HL-60 (cell line): Measurements from ENCODE around the gene STK17A.
A peak's percentile ranks its signal among the peaks of the same experiment; 100 is the strongest.

Experiments
- DNase-seq, 2 experiments: peaks; one replicate each; pipeline ENCODE4 v3.0.0-alpha.2; 2010 to 2020; ENCODE audit warnings: low read depth in 1 of 2, low spot score in 1 of 2
- H3K27ac ChIP-seq: fragments of 250-450 bp; sonication (Bioruptor Pico); replicated peaks from 2 replicates; pipeline ENCODE4 v1.5.1; 2020; ENCODE audit warnings: mild to moderate bottlenecking, moderate library complexity
- H3K27me3 ChIP-seq: fragments of 250-450 bp; sonication (Bioruptor Pico); 2 replicates; pipeline ENCODE4 v1.5.1; 2021; ENCODE audit warnings: mild to moderate bottlenecking, moderate library complexity; ENCODE audit not compliant: insufficient read depth, poor library complexity, severe bottlenecking
- H3K4me3 ChIP-seq: replicated peaks from 2 replicates; pipeline ENCODE4 v1.5.1; 2011; ENCODE audit warnings: mild to moderate bottlenecking, control low read depth, low read length; ENCODE audit not compliant: insufficient read depth
- GABPA ChIP-seq: IDR thresholded peaks from 2 replicates; pipeline ENCODE4 v1.6.1; 2012; ENCODE audit warnings: low read depth
- POLR2AphosphoS5 ChIP-seq: IDR thresholded peaks from 2 replicates; pipeline ENCODE4 v1.6.1; 2012; ENCODE audit warnings: low read depth
- SPI1 ChIP-seq: IDR thresholded peaks from 2 replicates; pipeline ENCODE4 v1.6.1; 2012; ENCODE audit warnings: low read depth, mild to moderate bottlenecking, borderline replicate concordance
- TF ChIP-seq, protein P1 (sequence below): IDR thresholded peaks from one replicate; pipeline ENCODE4 v1.5.1; 2011; ENCODE audit warnings: low read length, control low read depth, inconsistent platforms; ENCODE audit not compliant: insufficient read depth
- TF ChIP-seq, protein P2 (sequence below): IDR thresholded peaks from 2 replicates; pipeline ENCODE4 v1.6.1; 2012; ENCODE audit warnings: low read depth; ENCODE audit not compliant: insufficient replicate concordance

Gene STK17A

DNA sequence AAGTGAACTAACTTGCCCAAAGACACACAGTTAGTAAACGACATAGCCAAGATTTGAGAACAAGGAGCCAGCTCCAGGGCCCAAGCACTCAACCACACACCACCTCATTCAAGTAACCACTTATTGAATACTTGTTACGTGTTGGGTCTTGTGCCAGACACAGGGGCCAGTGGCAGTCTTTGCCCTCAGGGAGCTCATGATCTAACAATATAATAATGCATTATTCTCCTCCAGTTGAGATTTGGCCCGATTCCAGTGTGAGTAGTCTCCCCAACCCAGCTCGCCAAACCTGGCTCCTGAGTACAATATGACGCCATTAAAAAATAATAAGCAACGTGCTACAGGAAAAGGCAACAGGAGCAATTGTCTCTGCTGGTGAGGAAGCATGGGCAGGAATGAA, 14.4 kb upstream of the STK17A start:
- Histone ChIP-seq H3K27me3 (no peaks in the 10 kb centered on the region), H3K4me3 (no peak overlapping the region), H3K27ac (no peak overlapping the region)
- DNase-seq: no peak
- TF ChIP-seq POLR2AphosphoS5 (no peak), GABPA (no peak)
- TF ChIP-seq, protein P1, sequence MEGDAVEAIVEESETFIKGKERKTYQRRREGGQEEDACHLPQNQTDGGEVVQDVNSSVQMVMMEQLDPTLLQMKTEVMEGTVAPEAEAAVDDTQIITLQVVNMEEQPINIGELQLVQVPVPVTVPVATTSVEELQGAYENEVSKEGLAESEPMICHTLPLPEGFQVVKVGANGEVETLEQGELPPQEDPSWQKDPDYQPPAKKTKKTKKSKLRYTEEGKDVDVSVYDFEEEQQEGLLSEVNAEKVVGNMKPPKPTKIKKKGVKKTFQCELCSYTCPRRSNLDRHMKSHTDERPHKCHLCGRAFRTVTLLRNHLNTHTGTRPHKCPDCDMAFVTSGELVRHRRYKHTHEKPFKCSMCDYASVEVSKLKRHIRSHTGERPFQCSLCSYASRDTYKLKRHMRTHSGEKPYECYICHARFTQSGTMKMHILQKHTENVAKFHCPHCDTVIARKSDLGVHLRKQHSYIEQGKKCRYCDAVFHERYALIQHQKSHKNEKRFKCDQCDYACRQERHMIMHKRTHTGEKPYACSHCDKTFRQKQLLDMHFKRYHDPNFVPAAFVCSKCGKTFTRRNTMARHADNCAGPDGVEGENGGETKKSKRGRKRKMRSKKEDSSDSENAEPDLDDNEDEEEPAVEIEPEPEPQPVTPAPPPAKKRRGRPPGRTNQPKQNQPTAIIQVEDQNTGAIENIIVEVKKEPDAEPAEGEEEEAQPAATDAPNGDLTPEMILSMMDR: no peak

DNA sequence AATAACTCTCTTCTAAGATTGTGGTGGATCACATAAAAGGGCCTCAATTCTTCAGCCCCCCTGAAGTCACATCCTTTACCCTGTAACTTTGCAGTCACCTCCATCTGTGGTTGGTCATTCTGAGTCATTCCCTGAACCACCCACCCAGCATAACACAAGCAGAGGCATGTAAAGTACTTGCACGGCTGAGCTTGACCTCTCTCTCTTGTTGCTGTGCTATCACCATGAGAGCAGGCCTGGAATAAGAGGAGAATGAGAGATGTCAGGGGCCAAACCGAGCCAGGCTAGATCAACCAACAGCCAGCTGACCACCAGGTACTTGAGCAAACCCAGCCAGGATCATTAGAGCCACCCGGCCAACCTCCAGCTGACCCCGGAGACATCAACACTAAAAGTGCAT, 13.5 kb upstream of the STK17A start:
- no peak for TF ChIP-seq POLR2AphosphoS5
- no peak for TF ChIP-seq GABPA
- no peak for TF ChIP-seq SPI1
- TF ChIP-seq, protein P2, sequence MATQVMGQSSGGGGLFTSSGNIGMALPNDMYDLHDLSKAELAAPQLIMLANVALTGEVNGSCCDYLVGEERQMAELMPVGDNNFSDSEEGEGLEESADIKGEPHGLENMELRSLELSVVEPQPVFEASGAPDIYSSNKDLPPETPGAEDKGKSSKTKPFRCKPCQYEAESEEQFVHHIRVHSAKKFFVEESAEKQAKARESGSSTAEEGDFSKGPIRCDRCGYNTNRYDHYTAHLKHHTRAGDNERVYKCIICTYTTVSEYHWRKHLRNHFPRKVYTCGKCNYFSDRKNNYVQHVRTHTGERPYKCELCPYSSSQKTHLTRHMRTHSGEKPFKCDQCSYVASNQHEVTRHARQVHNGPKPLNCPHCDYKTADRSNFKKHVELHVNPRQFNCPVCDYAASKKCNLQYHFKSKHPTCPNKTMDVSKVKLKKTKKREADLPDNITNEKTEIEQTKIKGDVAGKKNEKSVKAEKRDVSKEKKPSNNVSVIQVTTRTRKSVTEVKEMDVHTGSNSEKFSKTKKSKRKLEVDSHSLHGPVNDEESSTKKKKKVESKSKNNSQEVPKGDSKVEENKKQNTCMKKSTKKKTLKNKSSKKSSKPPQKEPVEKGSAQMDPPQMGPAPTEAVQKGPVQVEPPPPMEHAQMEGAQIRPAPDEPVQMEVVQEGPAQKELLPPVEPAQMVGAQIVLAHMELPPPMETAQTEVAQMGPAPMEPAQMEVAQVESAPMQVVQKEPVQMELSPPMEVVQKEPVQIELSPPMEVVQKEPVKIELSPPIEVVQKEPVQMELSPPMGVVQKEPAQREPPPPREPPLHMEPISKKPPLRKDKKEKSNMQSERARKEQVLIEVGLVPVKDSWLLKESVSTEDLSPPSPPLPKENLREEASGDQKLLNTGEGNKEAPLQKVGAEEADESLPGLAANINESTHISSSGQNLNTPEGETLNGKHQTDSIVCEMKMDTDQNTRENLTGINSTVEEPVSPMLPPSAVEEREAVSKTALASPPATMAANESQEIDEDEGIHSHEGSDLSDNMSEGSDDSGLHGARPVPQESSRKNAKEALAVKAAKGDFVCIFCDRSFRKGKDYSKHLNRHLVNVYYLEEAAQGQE: no peak
- TF ChIP-seq, protein P1: no peak
- Histone ChIP-seq H3K4me3 (no peak overlapping the region), H3K27me3 (no peaks in the 10 kb centered on the region), H3K27ac (no peak overlapping the region)
- no peak for DNase-seq

DNA sequence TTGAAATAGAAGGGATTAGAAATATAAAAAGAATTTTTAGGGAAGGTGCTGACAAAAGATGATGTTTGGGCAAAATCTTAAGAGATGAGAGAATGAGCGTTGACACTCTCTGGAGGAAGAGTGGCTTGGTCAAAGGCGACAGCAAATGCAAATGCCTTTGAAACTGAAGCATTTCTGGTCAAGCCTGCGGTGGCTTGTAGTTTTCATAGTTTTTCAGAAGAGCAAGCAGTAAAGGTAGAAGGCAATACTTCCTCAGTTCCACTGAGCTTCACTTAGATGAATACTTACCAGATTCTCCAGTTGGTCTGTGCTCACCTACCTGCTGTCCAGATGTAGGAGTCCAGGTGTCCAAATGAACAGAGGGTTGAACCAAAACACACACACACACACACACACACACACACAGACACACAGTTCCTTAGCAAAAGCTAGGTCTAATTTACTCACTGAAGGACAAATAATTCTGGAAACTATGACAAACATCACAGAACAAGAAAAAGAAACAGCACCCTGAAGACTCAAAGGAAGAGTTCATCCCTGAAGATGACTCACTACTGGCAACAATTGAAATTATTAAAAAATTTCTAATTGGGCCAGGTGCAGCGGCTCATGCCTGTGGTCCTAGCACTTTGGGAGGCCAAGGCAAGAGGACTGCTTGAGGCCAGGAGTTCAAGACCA, 12.1 kb upstream of the STK17A start:
- TF ChIP-seq, protein P2: no peak
- TF ChIP-seq GABPA: no peak
- TF ChIP-seq, protein P1: no peak
- TF ChIP-seq SPI1: no peak
- TF ChIP-seq POLR2AphosphoS5: no peak
- Histone ChIP-seq H3K4me3 (no peak overlapping the region), H3K27me3 (no peaks in the 10 kb centered on the region), H3K27ac (no peak overlapping the region)
- no peak for DNase-seq

DNA sequence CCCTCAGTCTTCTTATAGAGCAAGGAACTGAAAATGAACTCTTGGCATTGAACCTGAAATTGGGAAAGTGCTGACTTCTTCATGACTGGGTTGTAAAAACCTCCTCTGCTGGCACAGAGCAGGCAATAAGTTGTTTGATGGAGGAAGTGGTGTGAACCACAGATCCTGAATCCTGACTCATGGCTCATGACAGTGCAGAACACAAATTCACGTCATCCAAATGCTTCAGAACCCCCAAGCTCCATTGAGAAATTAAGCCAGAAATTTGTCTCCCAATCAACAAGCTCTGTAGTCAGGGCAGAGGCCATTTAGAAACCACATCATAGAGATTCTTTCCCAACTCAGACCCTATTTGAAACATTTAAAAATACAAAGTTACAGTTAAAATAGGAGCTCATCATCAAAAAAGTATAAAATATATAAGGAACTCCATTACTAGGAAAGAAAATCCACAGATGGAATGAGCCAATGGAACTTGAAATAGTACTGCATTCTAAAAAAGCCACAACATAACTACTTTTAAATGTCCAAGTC, 10.3 kb upstream of the STK17A start:
- no peaks in the 10 kb centered on the region for H3K27me3 ChIP-seq
- H3K27ac ChIP-seq: peak overlapping the region; percentile 58
- peak; percentile 92 to 96 for DNase-seq
- TF ChIP-seq GABPA (no peak), POLR2AphosphoS5 (peak; percentile 54), SPI1 (peak; percentile 88)
- TF ChIP-seq, protein P2: no peak
- TF ChIP-seq, protein P1: no peak
- no peak overlapping the region for H3K4me3 ChIP-seq
